HG02610 (cell line): ENCODE measurements around the gene GNPTG.

Experiments used
- ATAC-seq: cut with Tn5 transposase; IDR thresholded peaks from one replicate; pipeline ENCODE4 v1.9.1; 2021; ENCODE audit warnings: mild to moderate bottlenecking, moderate library complexity; ENCODE audit not compliant: unreplicated experiment

The GNPTG gene

DNA sequence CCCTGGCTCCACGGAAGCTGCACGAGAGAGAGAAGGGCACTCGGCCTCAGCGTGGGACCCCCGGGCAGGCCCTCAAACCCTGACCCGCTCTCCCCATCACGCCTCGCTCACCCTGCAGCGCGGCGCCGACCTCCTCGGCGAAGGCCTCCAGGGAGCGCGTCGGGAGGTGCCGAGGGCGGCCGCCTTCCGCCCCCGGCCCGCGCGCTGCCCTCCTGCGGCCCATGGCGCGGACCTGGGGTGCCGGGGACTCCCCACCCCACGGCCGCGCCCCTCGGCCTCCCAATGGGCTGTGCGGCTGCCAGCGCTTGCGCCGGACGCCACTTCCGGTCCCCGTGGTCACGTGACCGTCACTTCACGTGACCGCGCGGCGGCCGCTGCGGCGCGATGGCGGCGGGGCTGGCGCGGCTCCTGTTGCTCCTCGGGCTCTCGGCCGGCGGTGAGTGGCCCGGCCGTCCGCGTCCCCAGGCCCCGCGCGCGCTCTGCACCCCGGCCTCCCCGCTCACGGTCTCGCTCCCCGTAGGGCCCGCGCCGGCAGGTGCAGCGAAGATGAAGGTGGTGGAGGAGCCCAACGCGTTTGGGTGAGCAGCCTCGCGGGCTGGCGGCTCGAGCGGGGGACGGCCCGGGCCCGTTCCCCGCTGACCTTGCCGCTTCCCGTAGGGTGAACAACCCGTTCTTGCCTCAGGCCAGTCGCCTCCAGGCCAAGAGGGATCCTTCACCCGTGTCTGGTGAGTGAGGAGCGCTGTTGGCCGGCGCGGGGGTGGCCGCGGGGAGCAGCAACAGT lies at the start of gene GNPTG, which contains the start of gene TSR3:
Gene GNPTG (plus strand): TSS at position 350 of the 781 bp plus-strand sequence. CDS start 35 bp downstream, at position 385.
Gene TSR3 (minus strand): TSS at position 297 of the 781 bp plus-strand sequence. CDS start 74 bp downstream, at position 223.
- peak; percentile 62 for ATAC-seq

DNA sequence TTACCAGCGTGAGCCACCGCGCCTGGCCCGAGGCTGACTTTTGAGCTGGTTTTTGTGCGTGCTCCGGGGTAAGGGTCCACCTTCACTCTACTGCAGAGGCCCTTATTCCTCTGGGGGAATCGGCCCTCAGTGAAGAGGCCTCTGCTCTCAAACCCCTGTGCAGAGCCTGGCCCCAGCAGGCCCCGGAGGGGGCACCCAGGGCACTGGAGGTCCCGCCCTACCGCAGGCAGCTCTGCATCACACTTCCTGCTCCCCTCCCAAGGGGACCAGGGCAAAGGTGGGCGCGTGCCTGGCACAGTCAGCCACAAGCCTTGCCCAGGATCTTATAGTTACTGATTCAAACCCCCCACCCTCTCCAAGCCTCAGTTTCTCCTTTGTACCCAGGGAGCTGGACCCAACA lies 45.9 kb upstream of the GNPTG start:
- no peak for ATAC-seq

DNA sequence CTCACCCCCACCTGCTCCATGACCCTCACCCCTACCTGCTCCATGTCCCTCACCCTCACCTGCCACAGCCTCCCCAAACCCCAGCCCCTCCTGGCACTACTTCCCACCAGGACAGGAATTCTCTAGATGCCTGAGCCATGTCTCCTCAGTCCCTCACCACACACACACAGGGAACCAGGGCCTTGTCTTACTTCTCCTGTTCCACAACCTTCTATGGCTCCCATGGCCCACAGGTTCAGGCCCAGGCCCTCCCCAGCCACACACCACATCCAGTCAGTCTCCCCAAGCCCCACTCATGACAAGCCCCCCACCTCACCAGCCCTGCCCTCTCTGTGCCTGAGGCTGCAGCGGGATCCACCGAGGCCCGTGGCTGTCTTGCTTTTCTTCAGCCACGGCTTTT lies 45.4 kb upstream of the GNPTG start:
- no peak for ATAC-seq

DNA sequence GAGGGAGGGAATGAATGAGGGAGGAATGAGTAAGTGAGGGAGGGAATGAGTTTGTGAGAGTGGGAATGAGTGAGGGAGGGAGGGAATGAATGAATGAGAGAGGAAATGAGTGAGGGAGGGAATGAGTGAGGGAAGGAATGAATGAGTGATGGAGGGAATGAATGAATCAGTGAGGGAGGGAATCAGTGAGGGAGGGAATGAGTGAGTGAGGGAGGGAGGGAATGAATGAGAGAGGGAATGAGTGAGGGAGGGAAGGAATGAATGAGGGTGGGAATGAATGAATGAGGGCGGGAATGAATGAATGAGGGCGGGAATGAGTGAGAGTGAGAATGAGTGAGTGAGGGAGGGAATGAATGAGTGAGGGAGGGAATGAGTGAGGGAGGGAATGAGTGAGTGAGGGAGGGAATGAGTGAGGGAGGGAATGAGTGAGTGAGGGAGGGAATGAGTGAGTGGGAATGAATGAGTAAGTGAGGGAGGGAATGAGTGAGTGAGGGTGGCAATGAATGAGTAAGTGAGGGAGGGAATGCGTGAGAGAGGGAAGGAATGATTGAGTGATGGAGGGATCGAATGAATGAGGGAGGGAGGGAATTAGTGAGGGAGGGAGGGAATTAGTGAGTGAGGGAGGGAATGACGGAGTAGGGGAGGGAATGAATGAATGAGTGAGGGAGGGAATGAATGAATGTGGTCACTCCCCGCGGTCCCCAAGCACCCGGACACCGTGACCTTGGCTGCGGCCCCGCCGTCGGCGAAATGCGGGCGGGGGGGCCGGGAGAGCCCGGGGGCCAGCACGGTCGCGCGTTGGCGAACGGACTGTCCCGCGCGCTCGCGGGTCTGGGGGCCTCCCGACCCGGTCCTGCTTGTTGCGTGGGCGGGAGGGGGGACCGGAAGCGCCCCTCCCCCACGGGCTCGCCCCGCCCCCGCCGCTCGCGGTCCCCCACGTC lies 43.4 kb upstream of the GNPTG start:
- ATAC-seq: peak; percentile 14

DNA sequence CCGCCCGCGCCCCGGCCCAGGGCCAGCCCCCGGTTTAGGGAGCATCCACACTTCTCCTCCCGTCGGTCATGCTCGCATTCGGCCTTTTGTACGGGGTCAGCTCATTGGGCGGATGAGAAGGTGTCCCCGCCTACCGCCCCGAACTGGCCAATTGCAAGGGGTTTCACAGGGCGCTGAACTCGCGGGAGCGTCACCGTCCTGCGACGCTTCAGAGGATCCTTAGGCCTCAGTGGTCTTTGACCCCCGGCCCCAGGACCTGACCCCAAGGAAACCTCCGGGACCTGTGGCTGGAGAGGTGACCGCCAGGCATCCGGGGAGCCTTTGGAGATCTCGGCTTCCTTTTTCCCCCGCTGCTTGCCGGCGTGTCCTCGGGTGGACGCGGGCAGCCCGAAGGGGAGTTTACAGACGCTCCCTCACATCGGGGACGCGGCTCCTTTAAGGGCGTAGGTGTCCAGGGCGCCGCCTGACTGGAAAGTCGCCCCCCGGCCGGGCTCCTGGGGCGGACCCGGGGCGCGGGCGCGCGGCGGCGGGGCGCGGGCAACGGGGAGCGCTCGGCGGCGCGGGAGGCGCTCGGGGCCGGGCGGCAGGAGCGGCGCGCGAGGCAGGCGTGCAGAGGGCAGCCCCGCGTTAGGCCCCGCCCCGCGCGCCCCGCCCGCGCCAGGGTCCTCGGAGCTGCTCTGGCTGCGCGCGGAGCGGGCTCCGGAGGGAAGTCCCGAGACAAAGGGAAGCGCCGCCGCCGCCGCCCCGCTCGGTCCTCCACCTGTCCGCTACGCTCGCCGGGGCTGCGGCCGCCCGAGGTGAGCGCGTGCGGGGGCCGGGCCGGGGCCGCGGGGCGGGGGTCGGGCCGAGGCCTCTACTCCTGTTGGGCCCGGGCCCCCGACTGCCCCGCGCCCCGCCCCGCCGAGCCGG lies 42.5 kb upstream of the GNPTG start, which contains the start of gene UBE2I:
Gene UBE2I (plus strand): TSS at position 660 of the 909 bp plus-strand sequence. CDS start 4,395 bp downstream, outside the sequence.
- ATAC-seq: peak; percentile 45

DNA sequence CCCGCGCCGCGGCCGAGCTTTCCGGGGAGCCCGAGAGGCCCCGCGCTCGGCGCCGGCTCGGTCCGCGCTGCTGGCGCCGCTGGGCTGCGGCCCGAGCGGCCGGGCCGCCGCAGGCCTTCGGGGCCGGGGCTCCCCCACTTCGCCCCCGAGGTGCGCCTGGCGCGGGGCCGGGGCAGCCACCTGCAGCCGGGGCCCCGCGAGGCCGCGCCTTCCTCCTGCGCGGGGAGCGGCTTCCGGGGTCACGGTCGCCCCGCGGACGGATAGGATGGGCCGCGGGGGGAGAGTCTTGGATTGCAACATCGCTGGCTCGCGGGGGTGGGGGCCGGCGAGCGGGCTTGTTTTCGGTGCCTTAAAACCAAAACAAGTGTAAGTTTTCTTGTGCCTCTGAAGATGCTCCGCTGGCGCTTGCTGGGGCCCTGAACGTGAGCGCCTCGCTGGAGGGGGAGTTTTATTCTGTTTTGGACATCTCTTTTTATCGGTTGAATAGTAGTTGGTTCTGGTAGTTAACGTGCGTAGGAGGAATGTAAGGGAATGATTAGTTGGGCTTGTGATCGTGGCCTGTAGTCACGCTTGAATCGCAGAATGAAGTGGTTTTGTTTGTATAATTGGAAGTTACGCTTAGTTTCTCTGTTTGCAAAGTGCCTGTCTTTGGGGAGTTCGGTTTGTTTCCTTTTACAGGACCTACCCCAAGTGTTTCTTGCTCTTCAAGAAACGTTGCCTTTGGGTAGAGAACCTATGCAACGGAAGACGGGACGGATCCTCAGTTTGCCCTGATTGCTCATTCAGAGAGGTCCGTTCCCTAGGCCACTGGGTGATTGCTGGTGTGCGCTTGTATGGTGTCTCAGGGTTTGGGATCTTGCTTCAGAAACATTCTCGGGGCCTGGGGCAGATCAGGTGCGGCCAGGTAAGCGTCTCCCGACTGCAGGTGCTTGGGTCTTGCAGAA lies 41.6 kb upstream of the GNPTG start:
- peak; percentile 8 for ATAC-seq

DNA sequence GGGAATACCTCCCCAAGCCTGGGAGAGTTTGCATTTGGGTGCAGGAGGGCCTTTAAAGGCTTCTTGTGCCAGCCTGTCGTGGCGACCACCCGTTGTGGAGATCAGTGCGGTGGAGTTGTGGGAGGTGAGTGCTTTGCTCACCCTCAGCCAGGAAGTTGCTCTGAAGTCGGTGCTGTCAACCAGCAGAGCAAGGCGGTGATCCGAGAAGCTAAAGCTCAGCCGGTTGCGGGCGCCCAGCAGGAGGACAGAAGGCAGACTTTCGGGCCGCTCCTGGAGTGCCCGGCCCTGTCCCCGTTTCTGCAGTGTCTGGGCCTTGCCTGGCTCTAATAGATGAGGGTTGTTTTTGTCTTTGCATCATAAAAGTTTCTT lies 40.9 kb upstream of the GNPTG start:
- no peak for ATAC-seq

DNA sequence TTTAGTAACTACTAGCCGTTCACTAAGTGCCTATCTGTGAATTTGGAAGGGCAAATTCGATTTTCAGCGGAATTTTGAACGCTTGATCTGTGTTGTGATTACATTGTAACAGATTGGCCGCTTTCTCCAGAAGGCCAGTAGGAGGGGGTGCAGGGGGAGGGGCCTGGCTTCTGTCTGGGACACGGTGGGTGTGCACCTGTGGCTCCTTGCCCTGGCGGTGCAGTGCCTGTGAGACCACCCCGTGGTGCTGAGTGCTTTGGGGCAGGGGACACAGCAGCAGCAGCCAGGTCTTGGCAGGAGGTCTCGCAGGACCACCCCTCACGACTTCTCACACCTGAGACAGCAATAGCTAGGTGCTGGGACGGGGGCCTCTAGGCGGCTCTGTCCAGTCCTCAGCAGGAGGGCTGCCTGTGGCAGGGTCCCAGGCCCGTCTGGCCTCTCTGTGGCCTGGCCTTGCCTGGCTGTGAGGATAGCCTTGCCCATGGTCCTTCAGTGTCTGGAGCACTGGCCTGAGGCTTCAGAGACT lies 40.5 kb upstream of the GNPTG start:
- no peak for ATAC-seq

DNA sequence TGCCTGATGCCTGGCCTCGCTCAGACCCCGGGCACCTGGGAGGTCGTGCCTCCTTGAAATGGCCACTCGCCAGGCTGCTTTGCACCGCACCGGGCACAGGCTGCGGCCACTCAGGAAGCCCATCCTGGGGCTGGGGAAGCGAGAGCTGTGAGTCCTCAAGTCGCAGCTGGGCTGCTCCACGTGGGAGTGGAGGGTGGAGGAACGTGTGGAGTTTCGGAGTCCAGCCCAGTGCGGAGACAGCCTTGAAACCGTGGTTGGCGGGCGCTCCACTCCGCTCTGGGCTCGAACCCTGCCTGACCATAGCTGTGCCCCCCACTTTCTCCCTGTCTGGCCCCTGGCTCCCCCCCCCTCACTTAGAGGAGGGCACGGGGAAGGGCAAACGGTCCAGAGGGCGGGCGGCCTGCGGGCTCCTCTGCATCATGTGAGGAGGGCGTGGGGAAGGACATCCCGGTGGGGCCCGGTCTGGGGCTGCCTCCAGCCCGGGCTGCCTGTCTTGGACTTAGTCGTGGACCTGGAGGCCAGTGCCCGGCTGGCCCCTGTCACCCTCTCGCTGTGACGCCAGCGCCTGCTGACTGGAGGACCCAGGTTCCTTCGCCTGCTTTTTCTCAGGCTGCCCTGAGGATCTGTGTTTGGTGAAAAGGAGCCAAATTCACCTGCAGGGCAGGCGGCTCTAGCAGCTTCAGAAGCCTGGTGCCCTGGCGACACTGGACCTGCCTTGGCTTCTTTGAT lies 39.8 kb upstream of the GNPTG start:
- no peak for ATAC-seq

DNA sequence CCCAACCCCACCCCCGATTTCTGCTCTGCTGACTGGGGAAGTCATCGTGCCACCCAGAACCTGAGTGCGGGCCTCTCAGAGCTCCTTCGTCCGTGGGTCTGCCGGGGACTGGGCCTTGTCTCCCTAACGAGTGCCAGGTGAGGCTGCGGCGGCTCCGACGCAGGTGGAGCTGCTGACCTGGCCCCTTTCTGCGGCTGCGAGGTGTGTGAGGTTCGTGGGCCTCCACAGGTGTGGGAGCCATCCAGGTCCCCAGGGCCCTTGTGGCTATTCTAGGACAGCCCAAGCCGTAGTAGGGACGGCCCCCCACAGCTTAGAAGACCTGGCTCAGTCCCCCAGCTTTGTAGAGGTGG lies 39.3 kb upstream of the GNPTG start:
- ATAC-seq: no peak

DNA sequence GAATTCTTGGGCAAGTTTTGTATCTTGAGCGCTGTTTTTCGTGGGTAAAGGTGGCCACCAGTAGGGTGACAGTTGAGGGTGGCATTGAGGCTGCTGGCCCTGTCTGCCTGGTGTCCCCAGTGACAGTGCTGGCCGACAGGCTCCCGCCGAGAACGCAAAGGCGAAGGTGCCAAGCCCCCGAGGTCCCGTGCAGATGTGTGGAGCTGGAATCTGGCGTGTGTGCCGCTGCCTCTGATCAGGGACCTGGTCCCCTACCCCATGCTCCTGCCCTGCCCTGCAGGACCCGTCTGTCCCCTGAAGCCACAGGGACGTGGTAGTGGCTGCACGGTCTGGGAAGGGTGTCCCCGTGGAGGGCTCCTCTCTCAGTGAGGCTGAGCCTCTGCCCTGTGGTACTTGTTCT lies 38.8 kb upstream of the GNPTG start:
- no peak for ATAC-seq

DNA sequence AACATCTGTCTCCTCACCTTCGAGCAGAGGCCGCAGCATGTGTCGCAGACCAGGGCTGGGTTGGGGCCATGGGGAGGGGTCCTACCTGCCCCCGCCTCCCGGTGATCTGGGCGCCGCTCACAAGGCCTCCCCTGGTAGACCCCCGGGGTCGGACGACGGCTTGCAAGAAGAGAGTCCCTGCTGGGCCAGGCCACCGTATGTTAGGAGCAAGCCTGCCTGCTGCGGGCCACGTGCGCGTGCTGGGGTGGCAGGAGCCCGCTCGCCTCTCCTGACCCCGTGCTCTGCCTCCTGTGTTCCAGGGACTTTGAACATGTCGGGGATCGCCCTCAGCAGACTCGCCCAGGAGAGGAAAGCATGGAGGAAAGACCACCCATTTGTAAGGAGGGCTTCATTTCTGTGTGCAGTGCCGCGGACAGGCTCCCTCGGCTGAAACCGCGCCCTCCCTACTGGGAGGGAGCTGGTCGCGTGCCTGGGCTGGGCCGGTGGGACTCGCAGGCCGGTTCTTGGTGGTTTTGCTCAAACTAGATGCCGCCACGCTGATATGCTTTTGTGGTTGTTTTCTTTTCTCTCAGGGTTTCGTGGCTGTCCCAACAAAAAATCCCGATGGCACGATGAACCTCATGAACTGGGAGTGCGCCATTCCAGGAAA lies 37.9 kb upstream of the GNPTG start:
- no peak for ATAC-seq

DNA sequence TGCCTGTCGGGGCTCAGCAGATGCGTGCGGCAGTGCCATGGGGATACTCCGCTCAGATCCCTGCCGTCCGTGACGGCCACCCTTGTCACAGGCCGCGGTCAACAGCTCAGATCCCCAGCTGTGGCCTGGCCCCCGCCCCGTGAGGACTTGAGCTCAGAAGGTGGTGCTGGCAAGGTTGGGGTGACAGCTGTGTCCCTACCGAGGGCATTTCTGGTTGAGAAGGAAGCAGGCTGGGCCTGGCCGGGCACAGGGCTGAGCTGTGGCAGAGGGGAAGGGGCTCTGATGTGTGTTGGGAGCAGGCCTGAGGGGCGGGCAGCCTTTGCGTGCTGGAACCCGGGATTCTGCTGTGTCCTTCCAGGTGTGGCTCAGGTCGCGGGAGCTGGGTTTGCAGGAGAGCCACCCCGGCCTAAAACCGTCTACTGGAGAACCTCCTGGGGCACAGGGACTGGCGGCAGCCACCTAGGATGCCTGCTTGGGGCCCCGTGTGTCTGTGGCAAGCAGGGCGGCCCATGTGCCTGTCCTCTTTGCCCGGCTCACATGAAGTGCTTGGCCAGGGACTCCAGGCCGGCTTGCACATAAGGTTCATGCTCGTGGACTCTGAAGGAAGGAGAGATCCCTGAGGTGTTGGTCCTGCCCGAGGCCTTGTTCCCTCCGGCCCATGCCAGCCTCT lies 37.2 kb upstream of the GNPTG start:
- ATAC-seq: no peak

DNA sequence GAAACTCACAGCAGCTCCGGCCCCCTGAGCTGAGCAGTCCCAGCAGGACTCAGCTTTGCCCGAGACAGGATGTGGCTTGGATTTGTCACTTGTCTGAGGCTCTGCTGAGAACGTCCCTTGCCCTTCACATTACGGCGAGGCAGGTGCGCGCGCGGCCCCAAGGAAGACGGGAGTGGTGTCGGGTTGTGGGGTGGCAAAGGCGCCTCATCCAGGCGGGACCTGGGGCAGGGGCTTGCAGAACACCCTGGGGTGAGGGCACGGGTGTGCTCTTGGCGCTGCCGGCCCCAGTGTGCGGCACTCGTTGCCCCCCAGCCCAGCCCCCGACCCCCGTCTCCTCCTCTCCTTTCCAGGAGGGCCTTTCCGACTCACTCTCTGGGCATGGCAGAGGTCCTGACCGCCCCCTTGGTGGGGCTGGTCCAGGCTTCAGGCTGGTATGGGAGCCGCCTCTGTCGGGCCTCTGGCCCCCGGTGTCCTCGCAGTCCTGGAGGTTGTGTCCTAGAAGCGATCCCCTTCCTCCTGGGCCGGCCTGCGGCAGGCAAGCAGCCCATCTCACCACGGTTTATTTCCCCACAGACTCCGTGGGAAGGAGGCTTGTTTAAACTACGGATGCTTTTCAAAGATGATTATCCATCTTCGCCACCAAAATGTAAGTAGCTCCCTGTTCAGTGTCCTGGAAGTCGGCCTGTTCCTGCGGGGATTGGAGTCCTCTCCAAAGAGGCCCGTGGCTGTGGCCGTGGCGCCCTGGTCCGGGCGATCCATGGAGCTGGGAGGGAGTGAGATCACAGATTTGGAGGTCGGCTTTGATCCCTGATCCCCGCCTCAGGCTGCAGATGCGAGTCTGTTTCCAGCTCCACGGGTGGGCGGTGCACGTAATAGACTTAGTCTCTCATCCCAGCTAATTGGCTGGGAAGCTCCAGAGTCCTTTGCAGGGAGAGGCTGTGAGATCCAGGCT lies 36.4 kb upstream of the GNPTG start:
- no peak for ATAC-seq

DNA sequence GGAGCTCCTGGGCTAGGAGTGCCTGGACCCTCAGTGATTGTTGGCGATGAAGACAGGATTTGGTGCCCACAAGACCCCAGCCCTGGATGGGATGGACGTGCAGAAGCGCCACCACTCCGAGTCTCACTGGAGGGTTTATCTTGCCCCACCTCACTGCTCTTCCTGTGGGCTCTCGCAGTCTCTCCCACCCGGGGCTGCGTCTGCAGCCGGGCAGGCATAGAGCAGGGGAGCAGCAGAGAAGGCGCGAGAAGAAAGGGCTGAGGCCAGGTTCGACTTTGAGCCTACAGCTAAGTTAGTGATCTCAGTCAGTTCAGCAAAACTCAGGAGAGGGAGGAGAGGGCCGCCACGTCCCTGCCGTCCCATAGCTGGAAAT lies 35.7 kb upstream of the GNPTG start:
- ATAC-seq: no peak

DNA sequence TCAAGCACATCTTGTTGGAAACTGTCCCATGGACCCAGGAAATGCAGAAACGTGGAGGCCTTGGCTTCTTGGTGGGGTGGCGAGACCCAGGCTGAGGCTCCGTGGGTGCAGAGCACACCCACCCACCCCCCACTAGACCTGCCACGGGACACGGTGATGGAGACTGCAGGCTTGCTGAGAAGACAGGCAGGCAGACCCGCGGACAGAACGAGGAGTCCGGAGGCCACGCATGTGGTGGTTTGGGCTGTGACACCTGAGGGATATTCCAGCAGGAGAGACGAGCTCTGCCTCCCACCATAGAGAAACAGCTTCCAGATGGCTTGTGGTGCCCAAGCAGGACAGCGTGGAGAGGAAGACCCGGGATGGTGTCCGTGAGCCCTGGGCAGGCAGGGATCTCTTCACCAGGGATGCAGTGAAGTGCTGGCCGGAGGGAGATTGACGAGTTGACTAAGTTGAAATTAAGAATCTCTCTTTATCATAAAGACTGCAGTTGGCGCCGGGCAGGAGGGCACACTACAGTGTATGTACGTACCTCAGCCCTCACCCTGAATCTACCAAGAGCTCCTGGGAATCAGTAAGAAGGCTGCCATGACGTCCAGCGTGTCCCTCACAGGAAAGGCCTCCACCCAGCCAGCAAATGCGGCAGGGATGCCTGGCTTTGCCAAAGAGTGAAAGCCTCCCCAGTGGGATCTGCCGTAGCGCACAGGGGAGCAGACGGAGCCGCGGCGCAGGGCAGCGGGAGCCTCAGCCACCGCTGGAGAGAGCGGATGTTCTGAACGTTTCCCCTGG lies 34.1 kb upstream of the GNPTG start:
- no peak for ATAC-seq
